ENCODE data around the gene C10orf143. TPM values are rescaled to one million over a fixed set of nuclear protein-coding genes. Genes with fewer than 3 reads are reported as not detected.

The C10orf143 gene
- polyA plus RNA-seq (2012; ENCODE audit: low read depth, missing spikeins) = 3.1 TPM

- peak; percentile 99 for FAIRE-seq
- DNase-seq (ENCODE audit: insufficient read length, low spot score) = peak; percentile 77
- TF ChIP-seq SPI1 (IDR thresholded peaks at IDR 0.05; ENCODE audit: low read depth, low read length) (no peak), POLR2A (IDR thresholded peaks at IDR 0.05; ENCODE audit: low read depth, low read length) (peak; percentile 90), POLR2AphosphoS5 (IDR thresholded peaks at IDR 0.05; ENCODE audit: low read depth, low read length) (peak; percentile 86), PAX5 (IDR thresholded peaks at IDR 0.05; ENCODE audit: insufficient read depth, low read length, severe bottlenecking) (no peak), POU2F2 (IDR thresholded peaks at IDR 0.05; ENCODE audit: low read depth, low read length) (peak; percentile 53; the same call in 1 of the 2 replicates), TAF1 (IDR thresholded peaks at IDR 0.05; ENCODE audit: low read depth, low read length) (peak; percentile 68; the same call in 1 of the 2 replicates)
Measured at GRCh38 chr10:130110246-130111112, at the start of gene C10orf143. Gene C10orf143, minus strand, starts transcription at chr10:130110830. Its CDS starts 58 bp downstream, at chr10:130110772.

GRCh38 chr10:130159192-130159794 is 48.7 kb upstream of the C10orf143 start:
- no peak for TF ChIP-seq POLR2AphosphoS5 (IDR thresholded peaks at IDR 0.05; ENCODE audit: low read depth, low read length)
- TF ChIP-seq POU2F2 (IDR thresholded peaks at IDR 0.05; ENCODE audit: low read depth, low read length) = no peak
- TF ChIP-seq SPI1 (IDR thresholded peaks at IDR 0.05; ENCODE audit: low read depth, low read length) = no peak
- no peak for TF ChIP-seq POLR2A (IDR thresholded peaks at IDR 0.05; ENCODE audit: low read depth, low read length)
- TF ChIP-seq PAX5 (IDR thresholded peaks at IDR 0.05; ENCODE audit: insufficient read depth, low read length, severe bottlenecking) = no peak
- no peak for TF ChIP-seq TAF1 (IDR thresholded peaks at IDR 0.05; ENCODE audit: low read depth, low read length)
- DNase-seq (ENCODE audit: insufficient read length, low spot score) (no peak), FAIRE-seq (no peak)

GRCh38 chr10:130146042-130146441 is 35.4 kb upstream of the C10orf143 start:
- no peak for TF ChIP-seq PAX5 (IDR thresholded peaks at IDR 0.05; ENCODE audit: insufficient read depth, low read length, severe bottlenecking)
- no peak for TF ChIP-seq TAF1 (IDR thresholded peaks at IDR 0.05; ENCODE audit: low read depth, low read length)
- TF ChIP-seq POLR2AphosphoS5 (IDR thresholded peaks at IDR 0.05; ENCODE audit: low read depth, low read length) = no peak
- TF ChIP-seq POLR2A (IDR thresholded peaks at IDR 0.05; ENCODE audit: low read depth, low read length) = no peak
- FAIRE-seq = peak; percentile 61
- no peak for DNase-seq (ENCODE audit: insufficient read length, low spot score)

- no peak for DNase-seq (ENCODE audit: insufficient read length, low spot score)
- peak; percentile 95 for FAIRE-seq
- TF ChIP-seq PAX5 (IDR thresholded peaks at IDR 0.05; ENCODE audit: insufficient read depth, low read length, severe bottlenecking) = no peak
- peak; percentile 94 for TF ChIP-seq POU2F2 (IDR thresholded peaks at IDR 0.05; ENCODE audit: low read depth, low read length)
- TF ChIP-seq POLR2A (IDR thresholded peaks at IDR 0.05; ENCODE audit: low read depth, low read length) = no peak
- TF ChIP-seq TAF1 (IDR thresholded peaks at IDR 0.05; ENCODE audit: low read depth, low read length) = no peak
Measured at GRCh38 chr10:130141878-130142277, 31.2 kb upstream of the C10orf143 start.

- no peak for DNase-seq (ENCODE audit: insufficient read length, low spot score)
- no peak for FAIRE-seq
- no peak for TF ChIP-seq TAF1 (IDR thresholded peaks at IDR 0.05; ENCODE audit: low read depth, low read length)
- no peak for TF ChIP-seq SPI1 (IDR thresholded peaks at IDR 0.05; ENCODE audit: low read depth, low read length)
- TF ChIP-seq POU2F2 (IDR thresholded peaks at IDR 0.05; ENCODE audit: low read depth, low read length) = no peak
- TF ChIP-seq POLR2A (IDR thresholded peaks at IDR 0.05; ENCODE audit: low read depth, low read length) = no peak
- no peak for TF ChIP-seq PAX5 (IDR thresholded peaks at IDR 0.05; ENCODE audit: insufficient read depth, low read length, severe bottlenecking)
- TF ChIP-seq POLR2AphosphoS5 (IDR thresholded peaks at IDR 0.05; ENCODE audit: low read depth, low read length) = no peak
Measured at GRCh38 chr10:130141460-130141859, 30.8 kb upstream of the C10orf143 start.

GRCh38 chr10:130141038-130141437 is 30.4 kb upstream of the C10orf143 start:
- no peak for TF ChIP-seq POLR2A (IDR thresholded peaks at IDR 0.05; ENCODE audit: low read depth, low read length)
- TF ChIP-seq PAX5 (IDR thresholded peaks at IDR 0.05; ENCODE audit: insufficient read depth, low read length, severe bottlenecking) = no peak
- TF ChIP-seq SPI1 (IDR thresholded peaks at IDR 0.05; ENCODE audit: low read depth, low read length) = no peak
- TF ChIP-seq POLR2AphosphoS5 (IDR thresholded peaks at IDR 0.05; ENCODE audit: low read depth, low read length) = no peak
- TF ChIP-seq TAF1 (IDR thresholded peaks at IDR 0.05; ENCODE audit: low read depth, low read length) = no peak
- TF ChIP-seq POU2F2 (IDR thresholded peaks at IDR 0.05; ENCODE audit: low read depth, low read length) = no peak
- FAIRE-seq (no peak), DNase-seq (ENCODE audit: insufficient read length, low spot score) (no peak)

- DNase-seq (ENCODE audit: insufficient read length, low spot score) = no peak
- no peak for FAIRE-seq
- TF ChIP-seq PAX5 (IDR thresholded peaks at IDR 0.05; ENCODE audit: insufficient read depth, low read length, severe bottlenecking) (no peak), TAF1 (IDR thresholded peaks at IDR 0.05; ENCODE audit: low read depth, low read length) (no peak), POU2F2 (IDR thresholded peaks at IDR 0.05; ENCODE audit: low read depth, low read length) (no peak), POLR2A (IDR thresholded peaks at IDR 0.05; ENCODE audit: low read depth, low read length) (no peak), SPI1 (IDR thresholded peaks at IDR 0.05; ENCODE audit: low read depth, low read length) (no peak), POLR2AphosphoS5 (IDR thresholded peaks at IDR 0.05; ENCODE audit: low read depth, low read length) (no peak)
Measured at GRCh38 chr10:130140425-130140824, 29.8 kb upstream of the C10orf143 start.

GRCh38 chr10:130138479-130138866 is 27.8 kb upstream of the C10orf143 start:
- no peak for TF ChIP-seq POLR2AphosphoS5 (IDR thresholded peaks at IDR 0.05; ENCODE audit: low read depth, low read length)
- TF ChIP-seq POLR2A (IDR thresholded peaks at IDR 0.05; ENCODE audit: low read depth, low read length) = no peak
- TF ChIP-seq TAF1 (IDR thresholded peaks at IDR 0.05; ENCODE audit: low read depth, low read length) = no peak
- TF ChIP-seq PAX5 (IDR thresholded peaks at IDR 0.05; ENCODE audit: insufficient read depth, low read length, severe bottlenecking) = no peak
- DNase-seq (ENCODE audit: insufficient read length, low spot score) = no peak
- FAIRE-seq = no peak

- FAIRE-seq = no peak
- no peak for TF ChIP-seq SPI1 (IDR thresholded peaks at IDR 0.05; ENCODE audit: low read depth, low read length)
- no peak for TF ChIP-seq POLR2A (IDR thresholded peaks at IDR 0.05; ENCODE audit: low read depth, low read length)
- TF ChIP-seq POU2F2 (IDR thresholded peaks at IDR 0.05; ENCODE audit: low read depth, low read length) = no peak
- no peak for TF ChIP-seq POLR2AphosphoS5 (IDR thresholded peaks at IDR 0.05; ENCODE audit: low read depth, low read length)
- no peak for TF ChIP-seq TAF1 (IDR thresholded peaks at IDR 0.05; ENCODE audit: low read depth, low read length)
- TF ChIP-seq PAX5 (IDR thresholded peaks at IDR 0.05; ENCODE audit: insufficient read depth, low read length, severe bottlenecking) = no peak
Measured at GRCh38 chr10:130137659-130138478, 27.2 kb upstream of the C10orf143 start.

More at GRCh38 chr10:130137659-130138478, 27.2 kb upstream of the C10orf143 start:
- DNase-seq (ENCODE audit: insufficient read length, low spot score) = no peak
